ENCODE data around the gene TMEM168. TPM values are rescaled to one million over a fixed set of nuclear protein-coding genes. Genes with fewer than 3 reads are reported as not detected.

TMEM168 gene
- polyA plus RNA-seq, 4 donors, result 36.8 to 48.9 (median 44.7) TPM

DNA sequence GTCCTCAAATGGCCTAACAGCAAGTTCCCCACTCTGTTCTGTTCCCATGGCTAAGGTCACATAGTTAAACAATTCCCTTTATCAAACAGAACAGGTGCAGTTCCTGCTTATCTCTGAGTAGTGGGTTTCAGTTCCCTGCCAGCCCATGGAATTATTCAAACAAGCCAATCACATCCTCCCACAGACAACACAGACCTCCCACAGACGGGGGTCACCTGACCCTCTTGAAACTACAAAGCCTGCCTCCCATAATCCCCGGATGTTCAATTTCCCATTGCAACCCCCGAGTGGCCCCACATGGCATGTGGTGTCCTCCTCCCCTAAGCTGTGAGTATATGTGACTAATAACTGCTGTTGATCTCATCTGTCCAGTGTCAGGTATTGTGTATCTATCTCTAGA, 64.1 kb downstream of the TMEM168 start:
- no peak for DNase-seq (ENCODE audit: low read depth in 4 of 4, low spot score in 3 of 4)

DNA sequence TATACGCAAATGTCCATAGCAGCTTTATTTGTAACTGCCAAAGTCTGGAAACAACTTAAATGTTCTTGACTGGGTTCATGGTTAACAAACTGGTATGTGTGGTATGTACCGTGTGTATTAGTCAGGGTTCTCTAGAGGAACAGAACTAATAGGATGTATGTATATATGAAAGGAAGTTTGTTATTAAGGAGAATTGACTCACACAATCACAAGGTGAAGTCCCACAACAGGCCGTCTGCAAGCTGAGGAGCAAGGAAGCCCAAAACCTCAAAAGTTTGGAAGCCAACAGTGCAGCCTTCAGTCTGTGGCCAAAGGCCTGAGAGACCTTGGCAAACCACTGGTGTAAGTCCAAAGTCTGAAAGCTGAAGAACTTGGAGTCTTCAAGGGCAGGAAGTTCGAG, 66.8 kb downstream of the TMEM168 start:
- no peak for DNase-seq (ENCODE audit: low read depth in 4 of 4, low spot score in 3 of 4)

DNA sequence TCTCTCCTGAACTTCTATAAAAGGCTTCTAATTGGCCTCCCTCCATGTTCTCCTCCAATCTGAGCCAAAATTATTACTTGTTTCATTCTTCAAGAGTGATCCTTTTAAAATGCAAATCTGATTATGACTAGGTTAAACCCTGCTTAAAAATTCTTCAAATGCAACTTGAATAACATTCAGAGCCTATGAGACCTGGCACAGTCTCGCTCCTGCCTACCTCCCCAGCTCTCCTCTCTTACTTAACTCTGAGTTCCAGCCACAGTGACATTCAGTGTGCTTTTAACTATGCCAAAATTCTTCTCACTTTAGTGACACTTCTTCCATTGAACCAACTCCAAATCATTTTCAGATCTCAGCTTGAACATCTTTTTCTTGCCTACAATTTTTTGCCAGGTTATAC, 68.8 kb downstream of the TMEM168 start:
- DNase-seq (ENCODE audit: low read depth in 4 of 4, low spot score in 3 of 4), result no peak

DNA sequence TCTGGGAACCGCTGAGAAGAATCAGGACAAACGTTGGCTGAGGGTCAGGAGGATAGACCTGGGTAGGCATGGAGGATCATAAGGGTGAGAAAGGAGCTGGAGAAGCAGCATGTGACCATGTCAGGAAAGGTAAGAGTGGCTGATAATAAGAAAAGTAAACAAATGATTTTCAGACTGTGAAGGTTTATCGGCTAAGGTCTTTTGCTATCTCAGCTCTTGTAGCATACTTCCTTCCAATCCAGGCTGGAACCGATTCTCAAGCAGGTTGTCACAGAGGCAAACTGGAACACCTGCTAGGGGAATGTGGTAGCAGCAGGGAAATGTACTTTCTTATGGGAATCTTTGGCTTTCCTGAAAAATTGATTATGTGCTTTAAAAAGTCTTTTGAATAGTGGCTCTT, 74.7 kb downstream of the TMEM168 start:
- no peak for DNase-seq (ENCODE audit: low read depth in 4 of 4, low spot score in 3 of 4)

DNA sequence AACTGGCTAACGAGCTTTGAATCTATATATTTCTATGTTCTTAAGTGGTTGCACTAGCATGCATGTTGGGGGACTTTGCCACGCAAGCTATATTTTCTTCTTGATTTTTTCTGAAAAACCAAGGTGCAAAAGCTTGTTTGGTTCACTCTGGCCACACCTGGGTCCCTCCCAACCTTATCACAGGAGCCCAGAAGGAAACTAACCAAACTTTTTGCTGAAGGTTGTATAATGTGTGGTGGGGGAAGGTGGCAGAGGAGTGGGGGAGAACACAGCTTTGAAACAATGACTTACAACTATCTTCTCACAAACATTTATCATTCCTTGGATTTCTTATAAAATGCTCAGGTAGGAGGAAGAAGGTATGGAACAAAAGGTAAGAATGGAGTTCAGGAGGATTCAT, 75.3 kb downstream of the TMEM168 start:
- DNase-seq (ENCODE audit: low read depth in 4 of 4, low spot score in 3 of 4), result no peak
